ENCODE results near the gene ARL8B.
A peak's percentile ranks its signal among the peaks of the same experiment; 100 is the strongest.

The ARL8B gene

DNA sequence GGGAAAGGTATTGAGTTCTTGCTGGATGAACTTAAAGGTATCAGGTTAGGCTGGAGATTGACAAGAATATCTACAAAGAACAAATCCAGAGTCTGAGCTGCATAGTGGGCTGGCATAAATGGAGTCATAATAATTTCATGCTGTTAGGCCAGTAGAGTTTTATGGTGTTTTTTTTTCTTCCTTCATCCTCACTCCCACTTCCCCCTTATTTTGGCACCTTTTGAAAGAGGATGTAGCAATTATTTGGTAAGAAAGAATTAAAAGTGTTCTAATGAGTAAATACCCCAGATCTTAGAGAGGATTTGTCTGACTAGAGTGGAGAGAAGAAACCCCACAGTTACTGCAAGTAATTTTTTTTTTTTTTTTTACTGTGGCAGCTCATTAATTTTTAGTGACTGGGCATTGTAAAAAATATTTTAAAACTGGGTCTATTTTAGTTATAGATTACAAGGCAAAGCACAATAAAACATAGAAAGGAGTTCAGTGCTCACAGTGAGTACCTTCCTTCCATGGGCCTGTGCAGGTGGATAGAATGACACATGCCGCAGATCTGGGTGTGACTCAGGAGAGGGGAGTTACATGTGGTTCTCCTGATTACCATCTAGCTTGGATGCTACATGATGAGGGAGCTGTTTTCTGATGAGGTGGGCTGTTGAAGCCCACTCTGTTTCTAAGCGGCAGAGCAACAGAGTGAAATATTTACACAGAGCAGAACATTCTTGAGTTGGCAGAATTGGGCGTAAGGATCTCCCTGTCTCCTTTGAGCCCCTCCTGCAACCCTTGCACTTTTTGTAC, 70.7 kb downstream of the ARL8B start:
- TF ChIP-seq ZNF565 (CRISPR knock-in tag; conservative IDR thresholded peaks at IDR 0.05; ENCODE audit: low read depth) (no peak), RARB (CRISPR knock-in tag; IDR thresholded peaks at IDR 0.05) (no peak), ZFP3 (CRISPR knock-in tag; IDR thresholded peaks at IDR 0.05) (no peak), SNAI2 (CRISPR knock-in tag; IDR thresholded peaks at IDR 0.05) (no peak), ESRRG (CRISPR knock-in tag; IDR thresholded peaks at IDR 0.05) (no peak), ZFP30 (CRISPR knock-in tag; IDR thresholded peaks at IDR 0.05) (no peak), ZC3H10 (CRISPR knock-in tag; IDR thresholded peaks at IDR 0.05) (no peak), TOX (CRISPR knock-in tag; IDR thresholded peaks at IDR 0.05; ENCODE audit: borderline replicate concordance) (no peak), BACH2 (CRISPR knock-in tag; IDR thresholded peaks at IDR 0.05; ENCODE audit: borderline replicate concordance) (no peak), GLIS3 (CRISPR knock-in tag; IDR thresholded peaks at IDR 0.05) (no peak), ISL1 (CRISPR knock-in tag; IDR thresholded peaks at IDR 0.05) (no peak), CSDC2 (CRISPR knock-in tag; IDR thresholded peaks at IDR 0.05) (no peak), ZNF8 (CRISPR knock-in tag; IDR thresholded peaks at IDR 0.05) (no peak)
- TF ChIP-seq, protein P1, sequence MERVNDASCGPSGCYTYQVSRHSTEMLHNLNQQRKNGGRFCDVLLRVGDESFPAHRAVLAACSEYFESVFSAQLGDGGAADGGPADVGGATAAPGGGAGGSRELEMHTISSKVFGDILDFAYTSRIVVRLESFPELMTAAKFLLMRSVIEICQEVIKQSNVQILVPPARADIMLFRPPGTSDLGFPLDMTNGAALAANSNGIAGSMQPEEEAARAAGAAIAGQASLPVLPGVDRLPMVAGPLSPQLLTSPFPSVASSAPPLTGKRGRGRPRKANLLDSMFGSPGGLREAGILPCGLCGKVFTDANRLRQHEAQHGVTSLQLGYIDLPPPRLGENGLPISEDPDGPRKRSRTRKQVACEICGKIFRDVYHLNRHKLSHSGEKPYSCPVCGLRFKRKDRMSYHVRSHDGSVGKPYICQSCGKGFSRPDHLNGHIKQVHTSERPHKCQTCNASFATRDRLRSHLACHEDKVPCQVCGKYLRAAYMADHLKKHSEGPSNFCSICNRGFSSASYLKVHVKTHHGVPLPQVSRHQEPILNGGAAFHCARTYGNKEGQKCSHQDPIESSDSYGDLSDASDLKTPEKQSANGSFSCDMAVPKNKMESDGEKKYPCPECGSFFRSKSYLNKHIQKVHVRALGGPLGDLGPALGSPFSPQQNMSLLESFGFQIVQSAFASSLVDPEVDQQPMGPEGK (CRISPR knock-in tag; IDR thresholded peaks at IDR 0.05; ENCODE audit: borderline replicate concordance): no peak
- TF ChIP-seq, protein P2, sequence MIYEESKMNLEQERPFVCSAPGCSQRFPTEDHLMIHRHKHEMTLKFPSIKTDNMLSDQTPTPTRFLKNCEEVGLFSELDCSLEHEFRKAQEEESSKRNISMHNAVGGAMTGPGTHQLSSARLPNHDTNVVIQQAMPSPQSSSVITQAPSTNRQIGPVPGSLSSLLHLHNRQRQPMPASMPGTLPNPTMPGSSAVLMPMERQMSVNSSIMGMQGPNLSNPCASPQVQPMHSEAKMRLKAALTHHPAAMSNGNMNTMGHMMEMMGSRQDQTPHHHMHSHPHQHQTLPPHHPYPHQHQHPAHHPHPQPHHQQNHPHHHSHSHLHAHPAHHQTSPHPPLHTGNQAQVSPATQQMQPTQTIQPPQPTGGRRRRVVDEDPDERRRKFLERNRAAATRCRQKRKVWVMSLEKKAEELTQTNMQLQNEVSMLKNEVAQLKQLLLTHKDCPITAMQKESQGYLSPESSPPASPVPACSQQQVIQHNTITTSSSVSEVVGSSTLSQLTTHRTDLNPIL (CRISPR knock-in tag; IDR thresholded peaks at IDR 0.05; ENCODE audit: low read depth): no peak
- ATAC-seq: no peak

DNA sequence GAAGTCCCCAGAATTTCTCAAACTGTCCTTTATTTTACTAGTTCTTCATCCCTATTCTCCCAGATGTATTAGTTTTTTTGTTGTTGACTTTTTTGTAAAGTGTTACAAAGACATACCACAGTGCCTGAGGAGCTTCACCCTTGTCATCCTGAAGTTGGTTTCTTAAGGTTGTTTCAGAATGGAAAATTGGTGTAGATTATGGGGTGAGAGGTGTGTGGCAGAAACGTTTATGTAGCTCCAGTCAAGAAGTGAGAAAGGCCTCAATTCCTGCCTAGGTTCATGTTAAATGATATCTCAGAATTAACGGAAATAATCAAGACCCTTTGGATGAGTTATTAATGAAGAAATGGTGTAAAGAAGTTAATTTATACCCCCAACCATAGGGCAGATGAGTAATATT, 72.2 kb downstream of the ARL8B start:
- TF ChIP-seq ZFP3 (CRISPR knock-in tag; IDR thresholded peaks at IDR 0.05): no peak
- no peak for TF ChIP-seq ZC3H10 (CRISPR knock-in tag; IDR thresholded peaks at IDR 0.05)
- TF ChIP-seq ZNF8 (CRISPR knock-in tag; IDR thresholded peaks at IDR 0.05): peak; percentile 30; the same call in 1 of the 2 replicates
- TF ChIP-seq SNAI2 (CRISPR knock-in tag; IDR thresholded peaks at IDR 0.05): no peak
- no peak for TF ChIP-seq ZFP30 (CRISPR knock-in tag; IDR thresholded peaks at IDR 0.05)
- no peak; the same call in 2 of the 3 replicates for ATAC-seq

DNA sequence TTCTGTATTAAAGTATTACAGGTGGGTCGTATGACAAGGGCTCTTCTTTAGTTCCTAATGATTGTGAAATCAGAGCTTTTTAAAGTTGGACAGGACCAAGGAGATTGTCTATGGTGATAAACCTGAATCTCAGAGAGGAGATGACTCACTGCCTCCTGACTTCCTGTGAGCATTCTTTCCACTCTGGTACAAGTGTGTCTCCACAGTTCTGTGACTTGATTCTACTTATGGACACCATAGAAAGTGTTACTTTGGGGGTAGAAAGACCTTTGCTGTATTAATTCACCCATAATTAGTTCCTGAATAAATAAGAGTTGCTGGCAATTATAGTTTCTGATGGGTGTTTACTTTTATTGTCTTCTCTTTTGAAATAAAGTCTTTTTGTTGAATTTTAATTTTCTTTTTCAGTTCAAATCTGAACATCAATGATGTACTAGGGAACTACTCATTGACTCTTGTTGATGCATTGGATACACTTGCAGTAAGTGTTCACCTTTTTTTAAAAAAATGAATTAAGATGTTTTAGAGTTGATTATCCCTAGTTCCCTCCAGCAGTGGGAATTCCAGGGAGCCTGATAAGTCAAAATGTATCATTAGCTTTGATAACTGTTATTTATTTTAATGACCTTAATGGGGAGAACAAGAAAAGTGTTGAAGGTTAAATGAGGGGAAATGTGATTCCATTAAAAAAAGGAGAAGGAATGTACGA, 72.9 kb downstream of the ARL8B start:
- ATAC-seq: peak; percentile 96
- no peak for TF ChIP-seq TCF4 (CRISPR knock-in tag; IDR thresholded peaks at IDR 0.05; ENCODE audit: borderline replicate concordance)
- TF ChIP-seq ISL1 (CRISPR knock-in tag; IDR thresholded peaks at IDR 0.05): peak; percentile 63
- 0 out of 2 replicates have a peak, but pooled peaks have one; percentile 49 for TF ChIP-seq SNAI2 (CRISPR knock-in tag; IDR thresholded peaks at IDR 0.05)
- TF ChIP-seq ZC3H10 (CRISPR knock-in tag; IDR thresholded peaks at IDR 0.05): 0 out of 2 replicates have a peak, but pooled peaks have one; percentile 29
- no peak for TF ChIP-seq ZFP3 (CRISPR knock-in tag; IDR thresholded peaks at IDR 0.05)

DNA sequence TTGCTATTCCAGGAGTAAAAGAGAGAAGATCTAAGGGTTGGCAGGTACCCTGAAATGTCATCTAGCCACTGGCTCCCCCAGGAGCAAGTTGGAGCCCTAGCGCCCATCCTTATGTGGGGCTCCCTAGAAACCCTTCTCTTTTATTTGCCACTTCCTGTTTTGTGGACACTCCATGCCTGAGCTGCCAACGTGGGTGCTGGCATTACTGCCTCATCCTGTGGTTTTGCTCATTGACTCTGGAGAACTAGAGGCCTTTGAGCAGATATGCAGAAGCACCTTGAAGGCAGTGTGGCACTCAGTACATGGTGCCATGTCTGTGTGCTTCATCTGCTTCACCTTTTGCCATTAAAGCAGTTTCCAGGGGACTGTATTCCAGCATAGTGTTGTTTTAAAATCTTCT, 73.5 kb downstream of the ARL8B start:
- TF ChIP-seq TOX (CRISPR knock-in tag; IDR thresholded peaks at IDR 0.05; ENCODE audit: borderline replicate concordance) (no peak), CSDC2 (CRISPR knock-in tag; IDR thresholded peaks at IDR 0.05) (no peak), ESRRG (CRISPR knock-in tag; IDR thresholded peaks at IDR 0.05) (no peak), ZFP3 (CRISPR knock-in tag; IDR thresholded peaks at IDR 0.05) (no peak), TCF4 (CRISPR knock-in tag; IDR thresholded peaks at IDR 0.05; ENCODE audit: borderline replicate concordance) (no peak), BACH2 (CRISPR knock-in tag; IDR thresholded peaks at IDR 0.05; ENCODE audit: borderline replicate concordance) (no peak), ZFP30 (CRISPR knock-in tag; IDR thresholded peaks at IDR 0.05) (no peak), GLIS3 (CRISPR knock-in tag; IDR thresholded peaks at IDR 0.05) (no peak), RARB (CRISPR knock-in tag; IDR thresholded peaks at IDR 0.05) (no peak), ISL1 (CRISPR knock-in tag; IDR thresholded peaks at IDR 0.05) (no peak), SNAI2 (CRISPR knock-in tag; IDR thresholded peaks at IDR 0.05) (no peak), ZNF70 (CRISPR knock-in tag; IDR thresholded peaks at IDR 0.05) (no peak)
- TF ChIP-seq, protein P3, sequence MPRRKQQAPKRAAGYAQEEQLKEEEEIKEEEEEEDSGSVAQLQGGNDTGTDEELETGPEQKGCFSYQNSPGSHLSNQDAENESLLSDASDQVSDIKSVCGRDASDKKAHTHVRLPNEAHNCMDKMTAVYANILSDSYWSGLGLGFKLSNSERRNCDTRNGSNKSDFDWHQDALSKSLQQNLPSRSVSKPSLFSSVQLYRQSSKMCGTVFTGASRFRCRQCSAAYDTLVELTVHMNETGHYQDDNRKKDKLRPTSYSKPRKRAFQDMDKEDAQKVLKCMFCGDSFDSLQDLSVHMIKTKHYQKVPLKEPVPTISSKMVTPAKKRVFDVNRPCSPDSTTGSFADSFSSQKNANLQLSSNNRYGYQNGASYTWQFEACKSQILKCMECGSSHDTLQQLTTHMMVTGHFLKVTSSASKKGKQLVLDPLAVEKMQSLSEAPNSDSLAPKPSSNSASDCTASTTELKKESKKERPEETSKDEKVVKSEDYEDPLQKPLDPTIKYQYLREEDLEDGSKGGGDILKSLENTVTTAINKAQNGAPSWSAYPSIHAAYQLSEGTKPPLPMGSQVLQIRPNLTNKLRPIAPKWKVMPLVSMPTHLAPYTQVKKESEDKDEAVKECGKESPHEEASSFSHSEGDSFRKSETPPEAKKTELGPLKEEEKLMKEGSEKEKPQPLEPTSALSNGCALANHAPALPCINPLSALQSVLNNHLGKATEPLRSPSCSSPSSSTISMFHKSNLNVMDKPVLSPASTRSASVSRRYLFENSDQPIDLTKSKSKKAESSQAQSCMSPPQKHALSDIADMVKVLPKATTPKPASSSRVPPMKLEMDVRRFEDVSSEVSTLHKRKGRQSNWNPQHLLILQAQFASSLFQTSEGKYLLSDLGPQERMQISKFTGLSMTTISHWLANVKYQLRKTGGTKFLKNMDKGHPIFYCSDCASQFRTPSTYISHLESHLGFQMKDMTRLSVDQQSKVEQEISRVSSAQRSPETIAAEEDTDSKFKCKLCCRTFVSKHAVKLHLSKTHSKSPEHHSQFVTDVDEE (CRISPR knock-in tag; IDR thresholded peaks at IDR 0.05): no peak
- TF ChIP-seq, protein P2 (CRISPR knock-in tag; IDR thresholded peaks at IDR 0.05; ENCODE audit: low read depth): no peak
- ATAC-seq: peak; percentile 49
